PC-9 (cell line): Measurements from ENCODE around the gene ZNF549.

Experiments used
- CTCF ChIP-seq: fragments of 200-600 bp; sonication (generic); conservative IDR thresholded peaks from 2 replicates; pipeline ENCODE4 v1.6.1; 2017; ENCODE audit warnings: mixed run types, antibody characterized with exemption, mild to moderate bottlenecking, moderate library complexity
- EZH2 ChIP-seq: fragments of 200-600 bp; sonication (generic); IDR thresholded peaks from 2 replicates; pipeline ENCODE4 v1.8.0; 2017; ENCODE audit warnings: antibody characterized with exemption, low read depth

- TF ChIP-seq CTCF (no peak), EZH2 (no peak)
Measured at GRCh38 chr19:57566396-57567265, 39.5 kb downstream of the ZNF549 start.
